ENCODE results near the gene PPP2R2B.

The PPP2R2B gene

DNA sequence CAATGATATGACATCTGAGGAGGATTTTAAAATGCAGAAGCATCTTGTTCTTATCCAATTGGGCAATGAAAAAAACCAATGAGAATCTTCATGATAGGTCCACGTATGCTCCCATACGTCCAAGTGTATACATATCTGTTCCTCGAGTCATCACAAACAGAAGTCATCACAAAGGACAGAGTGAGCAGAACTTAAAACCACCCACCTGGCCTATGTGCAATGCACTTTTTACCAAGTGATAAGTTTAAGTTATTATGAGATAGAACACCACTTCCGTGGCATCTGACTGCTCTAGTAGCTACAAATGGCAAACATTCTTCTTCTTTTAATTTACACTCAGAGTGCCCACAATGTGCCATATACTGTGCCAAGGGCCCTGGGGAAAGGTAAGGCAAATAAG lies 82.4 kb downstream of the PPP2R2B start:
- no peak for TF ChIP-seq EZH2phosphoT487 (IDR thresholded peaks at IDR 0.05; ENCODE audit: low read length)
- TF ChIP-seq, protein P1, sequence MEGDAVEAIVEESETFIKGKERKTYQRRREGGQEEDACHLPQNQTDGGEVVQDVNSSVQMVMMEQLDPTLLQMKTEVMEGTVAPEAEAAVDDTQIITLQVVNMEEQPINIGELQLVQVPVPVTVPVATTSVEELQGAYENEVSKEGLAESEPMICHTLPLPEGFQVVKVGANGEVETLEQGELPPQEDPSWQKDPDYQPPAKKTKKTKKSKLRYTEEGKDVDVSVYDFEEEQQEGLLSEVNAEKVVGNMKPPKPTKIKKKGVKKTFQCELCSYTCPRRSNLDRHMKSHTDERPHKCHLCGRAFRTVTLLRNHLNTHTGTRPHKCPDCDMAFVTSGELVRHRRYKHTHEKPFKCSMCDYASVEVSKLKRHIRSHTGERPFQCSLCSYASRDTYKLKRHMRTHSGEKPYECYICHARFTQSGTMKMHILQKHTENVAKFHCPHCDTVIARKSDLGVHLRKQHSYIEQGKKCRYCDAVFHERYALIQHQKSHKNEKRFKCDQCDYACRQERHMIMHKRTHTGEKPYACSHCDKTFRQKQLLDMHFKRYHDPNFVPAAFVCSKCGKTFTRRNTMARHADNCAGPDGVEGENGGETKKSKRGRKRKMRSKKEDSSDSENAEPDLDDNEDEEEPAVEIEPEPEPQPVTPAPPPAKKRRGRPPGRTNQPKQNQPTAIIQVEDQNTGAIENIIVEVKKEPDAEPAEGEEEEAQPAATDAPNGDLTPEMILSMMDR (IDR thresholded peaks at IDR 0.05; ENCODE audit: low read length): no peak
- TF ChIP-seq EZH2 (optimal IDR thresholded peaks at IDR 0.05; ENCODE audit: low read depth, low read length): no peak
- Histone ChIP-seq H3K4me1 (ENCODE audit: low read length) (no peaks in the 10 kb centered on the region), H3K9ac (ENCODE audit: low read length) (no peak overlapping the region), H3K27me3 (replicated peaks; ENCODE audit: insufficient read depth, low read length) (no peaks in the 10 kb centered on the region), H2AFZ (ENCODE audit: low read length) (no peak overlapping the region), H3K4me2 (ENCODE audit: low read depth, low read length) (no peak overlapping the region), H3K79me2 (ENCODE audit: low read length) (no peaks in the 10 kb centered on the region), H3K4me3 (ENCODE audit: low read length) (no peak overlapping the region), H4K20me1 (ENCODE audit: insufficient read depth, low read length) (no peaks in the 10 kb centered on the region), H3K27ac (ENCODE audit: low read length) (no peak overlapping the region), H3K9me3 (replicated peaks; ENCODE audit: insufficient read depth, low read length) (no peaks in the 10 kb centered on the region), H3K36me3 (replicated peaks; ENCODE audit: insufficient read depth, low read length) (no peaks in the 10 kb centered on the region), H3F3A (ENCODE audit: insufficient read depth, low read length) (no peaks in the 10 kb centered on the region), H3K9me2 (replicated peaks; ENCODE audit: insufficient read depth, low read length) (no peaks in the 10 kb centered on the region)
- no peak for DNase-seq

DNA sequence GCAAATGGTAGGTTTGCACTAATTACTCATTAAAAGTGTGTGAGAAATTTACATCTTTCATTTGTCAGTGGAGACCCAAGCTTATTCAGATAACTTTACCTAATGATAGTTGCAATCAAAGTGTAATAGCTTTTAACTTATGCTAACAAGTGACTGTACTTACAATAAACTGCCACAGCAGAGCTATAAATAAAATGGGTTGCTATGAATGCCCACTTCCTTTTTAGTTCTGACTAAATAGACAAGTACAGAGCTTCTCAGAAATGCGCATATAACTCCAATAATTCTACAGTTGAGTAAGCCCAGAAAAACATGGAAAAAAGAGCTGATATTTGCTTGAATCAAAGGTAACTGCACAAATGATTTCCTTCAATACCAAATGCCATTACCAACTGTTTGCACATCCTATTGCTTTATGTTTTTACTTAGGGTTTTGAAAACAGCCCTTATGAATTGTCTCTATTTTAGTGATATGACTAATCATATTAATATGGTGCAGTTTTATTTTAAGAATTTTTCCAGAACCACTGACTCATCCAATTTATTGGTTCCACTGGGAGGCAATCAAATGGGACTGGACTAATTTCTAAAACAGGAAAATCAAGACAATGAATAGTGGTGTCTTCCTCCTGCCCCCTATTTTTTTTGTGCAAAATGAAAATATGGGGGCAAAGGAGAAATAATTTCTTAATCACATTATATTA lies 84.1 kb downstream of the PPP2R2B start:
- H3K9me3 ChIP-seq (replicated peaks; ENCODE audit: insufficient read depth, low read length): no peaks in the 10 kb centered on the region
- H3K79me2 ChIP-seq (ENCODE audit: low read length): no peaks in the 10 kb centered on the region
- H3K27me3 ChIP-seq (replicated peaks; ENCODE audit: insufficient read depth, low read length): no peaks in the 10 kb centered on the region
- H2AFZ ChIP-seq (ENCODE audit: low read length): no peak overlapping the region
- no peaks in the 10 kb centered on the region for H4K20me1 ChIP-seq (ENCODE audit: insufficient read depth, low read length)
- no peaks in the 10 kb centered on the region for H3K9me2 ChIP-seq (replicated peaks; ENCODE audit: insufficient read depth, low read length)
- TF ChIP-seq EZH2phosphoT487 (IDR thresholded peaks at IDR 0.05; ENCODE audit: low read length): no peak
- no peak overlapping the region for H3K9ac ChIP-seq (ENCODE audit: low read length)
- H3K4me1 ChIP-seq (ENCODE audit: low read length): no peaks in the 10 kb centered on the region
- H3K36me3 ChIP-seq (replicated peaks; ENCODE audit: insufficient read depth, low read length): no peaks in the 10 kb centered on the region
- H3K4me3 ChIP-seq (ENCODE audit: low read length): no peak overlapping the region
- no peak overlapping the region for H3K4me2 ChIP-seq (ENCODE audit: low read depth, low read length)
- H3K27ac ChIP-seq (ENCODE audit: low read length): no peak overlapping the region
- no peak for DNase-seq
- H3F3A ChIP-seq (ENCODE audit: insufficient read depth, low read length): no peaks in the 10 kb centered on the region

DNA sequence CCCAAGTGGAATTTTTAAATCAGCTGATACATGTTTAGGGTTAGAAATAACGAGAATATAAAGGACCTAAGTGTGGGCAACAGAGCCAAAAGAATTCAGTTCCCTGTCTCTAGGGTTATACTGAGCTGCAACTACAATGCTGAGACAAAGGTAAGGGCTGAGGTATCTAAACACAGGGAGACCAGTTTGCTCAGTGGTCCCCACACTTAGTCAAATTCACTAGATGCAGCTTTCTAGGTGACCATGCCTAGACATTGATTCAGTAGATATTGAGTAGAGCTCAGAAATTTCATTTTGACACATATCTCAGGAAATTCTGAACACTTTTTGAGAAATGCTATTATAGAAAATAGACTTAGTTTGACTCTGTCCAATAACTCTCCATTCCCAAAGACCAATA lies 84.8 kb downstream of the PPP2R2B start:
- Histone ChIP-seq H3K4me1 (ENCODE audit: low read length) (no peaks in the 10 kb centered on the region), H3K9me3 (replicated peaks; ENCODE audit: insufficient read depth, low read length) (no peaks in the 10 kb centered on the region), H3K9ac (ENCODE audit: low read length) (no peak overlapping the region), H3K9me2 (replicated peaks; ENCODE audit: insufficient read depth, low read length) (no peaks in the 10 kb centered on the region), H3K79me2 (ENCODE audit: low read length) (no peaks in the 10 kb centered on the region), H3K4me2 (ENCODE audit: low read depth, low read length) (no peak overlapping the region), H3F3A (ENCODE audit: insufficient read depth, low read length) (no peaks in the 10 kb centered on the region), H2AFZ (ENCODE audit: low read length) (no peak overlapping the region), H4K20me1 (ENCODE audit: insufficient read depth, low read length) (no peaks in the 10 kb centered on the region), H3K27ac (ENCODE audit: low read length) (no peak overlapping the region), H3K36me3 (replicated peaks; ENCODE audit: insufficient read depth, low read length) (no peaks in the 10 kb centered on the region), H3K4me3 (ENCODE audit: low read length) (no peak overlapping the region), H3K27me3 (replicated peaks; ENCODE audit: insufficient read depth, low read length) (no peaks in the 10 kb centered on the region)
- no peak for DNase-seq
- TF ChIP-seq EZH2 (optimal IDR thresholded peaks at IDR 0.05; ENCODE audit: low read depth, low read length) (no peak), EZH2phosphoT487 (IDR thresholded peaks at IDR 0.05; ENCODE audit: low read length) (no peak)
- TF ChIP-seq, protein P1 (IDR thresholded peaks at IDR 0.05; ENCODE audit: low read length): no peak

DNA sequence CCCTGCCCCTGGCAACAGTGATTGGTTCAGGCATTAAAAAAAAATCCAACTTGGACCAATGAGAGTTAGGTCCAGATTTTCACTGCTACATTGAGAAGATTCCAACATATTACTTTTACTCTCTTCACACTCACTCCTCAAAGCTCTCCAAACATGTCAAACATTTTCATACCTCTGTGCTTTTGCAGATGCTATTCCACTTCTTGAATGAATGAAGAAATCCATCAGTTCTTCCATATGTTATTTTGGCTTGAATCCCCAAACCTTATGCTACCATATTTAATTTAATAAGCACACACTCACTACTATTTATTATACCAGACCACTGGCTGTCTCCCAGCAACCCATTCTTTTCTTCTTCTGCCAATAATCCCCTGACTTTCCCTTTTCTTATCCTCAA lies 87.1 kb downstream of the PPP2R2B start:
- no peaks in the 10 kb centered on the region for H3K9me2 ChIP-seq (replicated peaks; ENCODE audit: insufficient read depth, low read length)
- no peaks in the 10 kb centered on the region for H3K9me3 ChIP-seq (replicated peaks; ENCODE audit: insufficient read depth, low read length)
- DNase-seq: no peak
- TF ChIP-seq, protein P1 (IDR thresholded peaks at IDR 0.05; ENCODE audit: low read length): no peak
- no peak for TF ChIP-seq EZH2 (optimal IDR thresholded peaks at IDR 0.05; ENCODE audit: low read depth, low read length)
- no peak for TF ChIP-seq EZH2phosphoT487 (IDR thresholded peaks at IDR 0.05; ENCODE audit: low read length)
- H3K27me3 ChIP-seq (replicated peaks; ENCODE audit: insufficient read depth, low read length): no peaks in the 10 kb centered on the region
- no peaks in the 10 kb centered on the region for H3K36me3 ChIP-seq (replicated peaks; ENCODE audit: insufficient read depth, low read length)
- H3K9ac ChIP-seq (ENCODE audit: low read length): no peak overlapping the region
- no peaks in the 10 kb centered on the region for H3K79me2 ChIP-seq (ENCODE audit: low read length)
- H3F3A ChIP-seq (ENCODE audit: insufficient read depth, low read length): no peaks in the 10 kb centered on the region
- no peak overlapping the region for H3K4me3 ChIP-seq (ENCODE audit: low read length)
- H3K4me2 ChIP-seq (ENCODE audit: low read depth, low read length): no peak overlapping the region
- no peak overlapping the region for H2AFZ ChIP-seq (ENCODE audit: low read length)
- no peaks in the 10 kb centered on the region for H3K4me1 ChIP-seq (ENCODE audit: low read length)
- H4K20me1 ChIP-seq (ENCODE audit: insufficient read depth, low read length): no peaks in the 10 kb centered on the region
- H3K27ac ChIP-seq (ENCODE audit: low read length): no peak overlapping the region
